GM10248 (cell line): ENCODE measurements around the gene OST4.

Experiments
- CTCF ChIA-PET: fragments of 300-600 bp; sonication (Branson Sonifier 250); formaldehyde crosslinking; extraction: SDS; loops from one replicate; lab custom pipeline; 2021; ENCODE audit warnings: antibody characterized with exemption; lab: Yijun Ruan, JAX
- POLR2A ChIA-PET: fragments of 350-650 bp; sonication (Branson Sonifier 250); formaldehyde crosslinking; extraction: SDS; loops from one replicate; lab custom pipeline; 2020; ENCODE audit warnings: antibody characterized with exemption; lab: Yijun Ruan, JAX
- DNase-seq: peaks from one replicate; pipeline ENCODE4 v3.0.0; 2012; ENCODE audit errors: extremely low spot score
- TF ChIP-seq, protein P1 (sequence below): IDR thresholded peaks from 2 replicates; pipeline ENCODE4 v1.5.1; 2012; ENCODE audit warnings: mild to moderate bottlenecking, low read depth; ENCODE audit errors: extremely low read depth, missing control alignments, control extremely low read depth

The OST4 gene

DNA sequence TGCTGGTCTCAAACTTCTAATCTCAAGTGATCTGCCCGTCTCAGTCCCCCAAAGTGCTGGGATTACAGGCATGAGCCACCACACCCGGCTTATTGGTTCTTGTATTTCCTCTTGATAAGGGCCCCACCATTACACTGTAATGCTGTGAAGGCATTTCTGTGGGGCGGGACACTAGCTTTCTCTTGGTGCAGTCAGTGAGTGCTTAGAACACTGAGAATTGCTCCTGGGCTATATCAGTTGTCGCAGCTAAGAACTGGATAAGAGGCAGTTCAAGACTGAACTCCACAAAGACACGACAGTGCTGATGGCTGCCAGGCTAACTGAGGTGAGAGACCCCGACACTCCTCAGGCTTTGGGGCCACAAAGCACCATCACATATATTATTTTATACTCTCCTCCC, 17.2 kb upstream of the OST4 start:
- CTCF ChIA-PET, result interaction anchor here (1.0 to 9.6 kb wide), 9 partner anchors 9 to 191 kb away, joined by 3 to 105 read pairs (median 5); partner anchors contain the start of gene OST4
- POLR2A ChIA-PET, result interaction anchor here (0.9 kb wide), 1 partner anchor 38 kb away, joined by 4 read pairs; no protein-coding TSS in a partner anchor
- TF ChIP-seq, protein P1, sequence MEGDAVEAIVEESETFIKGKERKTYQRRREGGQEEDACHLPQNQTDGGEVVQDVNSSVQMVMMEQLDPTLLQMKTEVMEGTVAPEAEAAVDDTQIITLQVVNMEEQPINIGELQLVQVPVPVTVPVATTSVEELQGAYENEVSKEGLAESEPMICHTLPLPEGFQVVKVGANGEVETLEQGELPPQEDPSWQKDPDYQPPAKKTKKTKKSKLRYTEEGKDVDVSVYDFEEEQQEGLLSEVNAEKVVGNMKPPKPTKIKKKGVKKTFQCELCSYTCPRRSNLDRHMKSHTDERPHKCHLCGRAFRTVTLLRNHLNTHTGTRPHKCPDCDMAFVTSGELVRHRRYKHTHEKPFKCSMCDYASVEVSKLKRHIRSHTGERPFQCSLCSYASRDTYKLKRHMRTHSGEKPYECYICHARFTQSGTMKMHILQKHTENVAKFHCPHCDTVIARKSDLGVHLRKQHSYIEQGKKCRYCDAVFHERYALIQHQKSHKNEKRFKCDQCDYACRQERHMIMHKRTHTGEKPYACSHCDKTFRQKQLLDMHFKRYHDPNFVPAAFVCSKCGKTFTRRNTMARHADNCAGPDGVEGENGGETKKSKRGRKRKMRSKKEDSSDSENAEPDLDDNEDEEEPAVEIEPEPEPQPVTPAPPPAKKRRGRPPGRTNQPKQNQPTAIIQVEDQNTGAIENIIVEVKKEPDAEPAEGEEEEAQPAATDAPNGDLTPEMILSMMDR, result no peak
- DNase-seq, result no peak

DNA sequence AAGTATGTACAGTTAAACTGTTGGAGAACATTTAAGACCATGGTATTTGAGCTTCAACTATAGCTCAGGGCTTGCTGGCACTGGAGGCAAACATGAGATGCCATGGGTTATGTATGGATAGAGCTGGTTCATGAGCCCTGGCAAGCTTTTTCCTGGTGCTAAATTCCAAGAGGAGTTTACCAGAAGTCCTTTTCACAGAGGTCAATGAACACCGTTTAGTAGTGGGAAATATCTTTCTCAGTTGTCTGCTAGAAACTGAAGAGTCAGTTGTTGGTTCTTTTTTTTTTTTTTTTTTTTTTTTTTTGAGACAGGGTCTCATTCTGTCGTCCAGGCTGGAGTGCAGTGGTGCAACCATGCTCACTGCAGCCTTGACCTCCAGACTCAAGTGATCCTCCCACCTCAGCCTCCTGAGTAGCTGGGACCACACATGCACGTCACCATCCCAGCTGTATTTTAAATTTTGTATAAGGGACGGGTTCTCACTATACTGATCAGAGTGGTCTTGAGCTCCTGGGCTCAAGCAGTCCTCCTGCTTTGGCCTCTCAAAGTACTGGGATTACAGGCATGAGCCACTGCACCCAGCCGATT, 16.5 kb upstream of the OST4 start:
- CTCF ChIA-PET, result interaction anchor here (0.8 to 9.6 kb wide), 15 partner anchors 10 to 215 kb away, joined by 3 to 105 read pairs (median 5); partner anchors contain the start of genes AGBL5 and OST4

DNA sequence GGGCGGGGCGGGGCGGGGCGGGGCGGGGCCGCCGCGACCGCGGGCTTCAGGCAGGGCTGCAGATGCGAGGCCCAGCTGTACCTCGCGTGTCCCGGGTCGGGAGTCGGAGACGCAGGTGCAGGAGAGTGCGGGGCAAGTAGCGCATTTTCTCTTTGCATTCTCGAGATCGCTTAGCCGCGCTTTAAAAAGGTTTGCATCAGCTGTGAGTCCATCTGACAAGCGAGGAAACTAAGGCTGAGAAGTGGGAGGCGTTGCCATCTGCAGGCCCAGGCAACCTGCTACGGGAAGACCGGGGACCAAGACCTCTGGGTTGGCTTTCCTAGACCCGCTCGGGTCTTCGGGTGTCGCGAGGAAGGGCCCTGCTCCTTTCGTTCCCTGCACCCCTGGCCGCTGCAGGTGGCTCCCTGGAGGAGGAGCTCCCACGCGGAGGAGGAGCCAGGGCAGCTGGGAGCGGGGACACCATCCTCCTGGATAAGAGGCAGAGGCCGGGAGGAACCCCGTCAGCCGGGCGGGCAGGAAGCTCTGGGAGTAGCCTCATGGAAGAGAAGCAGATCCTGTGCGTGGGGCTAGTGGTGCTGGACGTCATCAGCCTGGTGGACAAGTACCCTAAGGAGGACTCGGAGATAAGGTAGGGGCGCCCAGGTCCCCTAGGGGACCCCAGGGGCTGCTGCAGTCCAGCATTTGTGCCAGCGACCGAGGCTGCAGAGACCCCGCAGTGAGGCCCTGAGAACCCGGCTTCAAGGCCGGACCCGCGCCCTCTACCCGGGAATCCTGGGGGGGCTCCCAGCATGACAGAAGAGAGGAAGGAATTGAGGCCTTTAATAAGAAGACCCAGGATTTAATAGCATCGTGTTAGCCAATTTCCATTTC, 15.5 kb upstream of the OST4 start, which contains the start of gene KHK:
KHK (plus strand) TSS at position 49 of the 870 bp plus-strand sequence; CDS start at position 537, 488 bp downstream.
- DNase-seq, result peak; percentile 41
- TF ChIP-seq, protein P1, result no peak
- CTCF ChIA-PET, result interaction anchor here (0.7 to 9.6 kb wide), 23 partner anchors 11 to 231 kb away, joined by 3 to 105 read pairs (median 4); partner anchors contain the start of genes AGBL5, ATRAID, MAPRE3 and OST4
- POLR2A ChIA-PET, result interaction anchor here (0.9 kb wide), 2 partner anchors 27 to 28 kb away, joined by 3 read pairs; no protein-coding TSS in a partner anchor

More for the DNA sequence above, 16.5 kb upstream of the OST4 start:
- DNase-seq, result no peak
- POLR2A ChIA-PET, result interaction anchor here (0.9 kb wide), 1 partner anchor 38 kb away, joined by 4 read pairs; no protein-coding TSS in a partner anchor
- TF ChIP-seq, protein P1, result no peak

DNA sequence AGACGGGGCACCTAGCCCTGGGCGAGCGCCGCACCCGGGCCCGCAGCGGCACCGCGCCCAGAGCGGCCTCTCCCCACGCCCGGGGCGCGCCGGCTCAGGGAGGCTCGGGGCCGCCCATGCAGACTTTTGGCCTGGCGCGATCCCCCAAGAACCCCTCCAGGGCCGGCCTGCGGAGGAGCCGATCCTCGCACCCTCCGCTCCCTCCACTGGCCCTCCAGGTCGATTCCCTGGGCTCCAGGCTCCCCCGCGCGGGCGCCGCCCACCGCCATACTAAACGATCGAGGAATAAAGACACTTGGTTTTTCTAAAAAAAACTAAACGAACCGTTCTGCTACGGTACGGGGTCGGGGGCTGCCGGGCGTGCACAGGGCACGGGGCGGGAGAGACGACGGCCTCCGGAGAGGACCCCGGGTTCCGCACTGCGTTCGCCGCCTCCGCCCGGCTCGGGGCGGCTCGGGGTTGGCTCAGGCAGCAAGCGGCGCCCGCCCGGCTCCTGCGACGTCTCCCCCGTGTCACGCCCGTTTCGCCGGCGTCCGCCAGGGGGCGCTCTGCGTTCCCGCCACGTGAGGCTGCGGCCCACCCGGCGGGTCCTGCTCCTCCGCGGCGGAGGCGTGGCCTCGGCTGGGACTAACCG, 14.8 kb upstream of the OST4 start:
- ChIA-PET CTCF (interaction anchor here (0.7 to 9.6 kb wide), 24 partner anchors 12 to 231 kb away, joined by 3 to 105 read pairs (median 4); partner anchors contain the start of genes ABHD1, AGBL5, ATRAID and MAPRE3), POLR2A (interaction anchor here (0.9 kb wide), 1 partner anchor 28 kb away, joined by 3 read pairs; no protein-coding TSS in a partner anchor)
- peak; percentile 99 for DNase-seq
- TF ChIP-seq, protein P1, result peak; percentile 94

DNA sequence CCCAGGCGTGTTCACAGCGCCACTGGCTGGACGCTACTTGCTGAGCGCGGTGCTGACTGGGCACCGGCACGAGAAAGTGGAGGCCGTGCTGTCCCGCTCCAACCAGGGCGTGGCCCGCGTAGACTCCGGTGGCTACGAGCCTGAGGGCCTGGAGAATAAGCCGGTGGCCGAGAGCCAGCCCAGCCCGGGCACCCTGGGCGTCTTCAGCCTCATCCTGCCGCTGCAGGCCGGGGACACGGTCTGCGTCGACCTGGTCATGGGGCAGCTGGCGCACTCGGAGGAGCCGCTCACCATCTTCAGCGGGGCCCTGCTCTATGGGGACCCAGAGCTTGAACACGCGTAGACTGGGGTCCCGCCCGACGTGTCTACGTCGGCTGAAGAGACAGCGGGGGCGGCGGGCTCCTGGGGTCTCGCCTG, 14.2 kb upstream of the OST4 start:
- TF ChIP-seq, protein P1, result peak; percentile 68
- ChIA-PET POLR2A (no interaction called here), CTCF (interaction anchor here (0.6 to 9.6 kb wide), 16 partner anchors 12 to 217 kb away, joined by 3 to 105 read pairs (median 3); partner anchors contain the start of genes ABHD1, AGBL5 and MAPRE3)
- DNase-seq, result peak; percentile 44
